HS-27A (cell line): ENCODE measurements around the gene DIMT1.

Experiments
- DNase-seq: peaks from one replicate; pipeline ENCODE4 v3.0.0-alpha.2; 2012; ENCODE audit warnings: low read depth, missing footprints

Gene DIMT1

DNA sequence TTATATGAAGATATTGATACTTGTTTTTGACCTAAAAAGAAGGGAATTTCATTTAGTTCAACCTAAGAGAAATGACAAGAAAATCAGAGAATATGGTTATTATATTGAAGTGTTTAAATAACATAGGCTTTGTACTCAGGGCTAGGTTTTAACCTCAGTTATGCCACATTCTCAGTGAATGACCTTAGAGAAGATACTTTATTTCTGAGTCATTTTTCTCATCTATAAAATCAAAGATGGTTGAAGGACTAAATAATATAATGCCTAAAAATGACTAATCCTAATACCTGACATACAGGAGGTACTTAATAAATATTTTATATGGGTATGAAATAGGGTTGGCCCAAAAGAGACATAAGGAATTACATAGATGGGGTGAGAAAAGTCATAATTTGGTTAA lies 32.3 kb downstream of the DIMT1 start:
- DNase-seq, result no peak

DNA sequence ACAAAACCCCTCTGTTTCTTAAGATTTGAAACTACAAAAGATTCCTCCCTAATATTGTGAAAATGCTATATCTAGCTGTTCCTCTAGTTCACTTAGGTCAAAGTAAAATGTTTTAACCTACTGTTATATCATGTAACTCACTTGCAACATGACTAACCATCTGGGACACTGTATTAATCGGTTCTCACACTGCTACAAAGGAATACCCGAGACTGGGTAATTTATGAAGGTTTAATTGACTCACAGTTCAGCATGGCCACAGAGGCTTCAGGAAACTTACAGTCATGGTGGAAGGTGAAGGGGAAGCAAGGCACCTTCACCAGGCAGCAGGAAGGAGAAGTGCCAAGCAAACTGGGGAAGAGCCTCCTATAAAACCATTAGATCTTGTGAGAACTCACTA lies 34.7 kb downstream of the DIMT1 start:
- DNase-seq, result no peak

GRCh38 chr5:62362701-62363100 lies 41.0 kb downstream of the DIMT1 start:
- no peak for DNase-seq

DNA sequence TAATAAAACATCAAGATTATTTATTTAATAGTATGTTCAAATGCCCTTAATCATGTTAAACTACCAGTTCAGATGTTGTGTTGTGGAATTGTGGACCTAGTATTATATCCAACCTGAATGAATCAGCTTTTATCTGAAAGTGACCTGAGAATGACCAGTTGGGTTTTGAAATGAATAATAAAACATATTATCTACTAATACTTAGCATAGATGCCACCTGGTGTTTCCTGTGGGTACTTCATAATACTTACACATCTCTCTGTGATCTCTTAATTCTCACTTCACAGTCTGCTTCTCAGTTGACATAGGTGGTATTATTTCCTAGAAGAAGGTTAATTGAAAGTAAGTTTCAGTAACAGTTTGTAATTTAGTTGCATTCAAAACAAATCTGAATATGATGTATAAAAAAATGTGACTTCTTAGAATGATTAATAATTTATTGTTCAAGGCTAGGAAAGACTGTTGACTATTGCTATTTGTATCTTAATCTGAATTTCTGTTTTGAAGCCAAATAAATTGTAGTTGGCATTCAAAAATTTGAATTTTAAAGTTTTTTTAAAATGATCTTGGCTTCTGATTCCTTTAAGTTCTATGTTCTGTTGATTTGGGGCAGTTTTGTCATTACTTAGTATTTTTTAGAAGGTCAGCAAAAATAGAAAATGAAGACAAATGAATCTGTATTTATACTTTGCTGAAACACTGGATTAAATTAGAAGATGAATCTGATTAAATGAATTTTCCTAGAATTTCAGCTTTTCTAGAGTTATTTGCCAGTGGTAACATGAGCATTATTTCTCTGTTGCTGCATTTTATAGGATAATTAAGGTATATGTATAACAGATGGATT lies 49.5 kb downstream of the DIMT1 start:
- no peak for DNase-seq

DNA sequence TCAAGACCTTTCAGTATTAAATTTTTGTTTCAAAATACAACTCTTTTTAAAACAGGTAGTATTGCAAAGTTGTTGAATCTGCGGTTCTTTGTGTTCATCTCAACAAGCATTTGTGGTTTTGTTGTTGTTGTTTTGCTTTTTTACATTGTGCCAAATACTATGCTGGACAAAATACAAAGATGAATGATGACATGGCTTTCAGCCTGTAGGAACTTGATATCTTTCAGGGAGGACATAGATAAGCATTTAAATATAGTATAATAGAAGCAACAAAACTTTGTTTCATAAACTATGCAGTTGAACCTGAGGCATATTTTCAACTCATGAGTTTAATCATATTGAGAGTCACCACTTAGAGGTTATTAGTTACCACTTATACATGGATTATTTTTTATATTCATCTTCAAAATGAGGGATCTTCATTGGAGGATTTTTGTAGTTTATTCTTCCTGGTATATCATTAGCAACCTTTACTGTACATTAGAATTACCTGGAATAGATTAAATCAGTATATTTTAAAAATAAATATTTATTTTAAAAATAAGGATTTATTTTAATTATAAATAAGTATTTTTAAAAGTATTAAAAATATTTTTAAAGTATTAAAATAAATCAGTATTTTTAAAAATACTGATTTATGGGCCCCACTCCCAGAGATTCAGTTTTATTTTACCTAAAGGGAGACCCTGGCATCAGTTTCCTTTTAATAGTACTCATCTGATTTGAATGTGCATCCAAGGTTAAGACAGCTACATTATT lies 54.8 kb downstream of the DIMT1 start:
- no peak for DNase-seq

- no peak for DNase-seq
Observed at GRCh38 chr5:62347928-62348327, 55.8 kb downstream of the DIMT1 start.

DNA sequence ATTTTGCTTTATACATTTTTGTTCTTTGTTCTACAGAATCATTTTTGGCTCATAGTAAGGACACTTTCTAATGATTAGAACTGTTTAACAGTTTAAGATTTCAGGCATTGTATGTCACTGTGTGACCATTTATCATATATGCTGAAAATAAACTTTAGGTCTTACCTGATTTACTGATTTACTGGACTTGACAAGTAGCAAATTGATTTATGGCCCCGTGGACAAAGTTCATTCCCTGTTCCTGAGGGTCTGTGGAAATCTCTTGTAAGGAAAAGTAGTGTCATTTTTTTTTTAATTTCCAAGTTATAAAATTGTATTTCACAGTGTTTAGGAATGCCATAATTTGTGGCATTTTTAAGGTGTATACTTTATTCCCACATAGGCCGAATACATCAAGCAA lies 57.0 kb downstream of the DIMT1 start:
- DNase-seq, result no peak

GRCh38 chr5:62343428-62343827 lies 60.3 kb downstream of the DIMT1 start:
- no peak for DNase-seq

DNA sequence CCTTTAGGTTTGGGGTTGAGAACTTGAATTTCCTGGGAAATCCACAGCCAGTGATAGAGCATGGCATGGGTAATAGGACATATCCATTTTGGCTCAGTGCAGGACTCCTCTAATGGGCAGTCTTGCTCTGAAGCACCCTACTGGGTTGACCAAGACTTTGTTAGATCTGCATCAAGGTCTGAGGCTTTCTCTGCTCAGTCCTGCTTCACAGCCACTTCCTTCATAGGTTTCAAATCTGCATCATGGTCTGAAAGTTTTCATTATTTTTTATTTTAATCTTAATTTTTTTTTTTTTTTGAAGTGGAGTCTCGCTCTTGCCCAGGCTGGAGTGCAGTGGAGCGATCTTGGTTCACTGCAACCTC lies 61.2 kb downstream of the DIMT1 start:
- no peak for DNase-seq

DNA sequence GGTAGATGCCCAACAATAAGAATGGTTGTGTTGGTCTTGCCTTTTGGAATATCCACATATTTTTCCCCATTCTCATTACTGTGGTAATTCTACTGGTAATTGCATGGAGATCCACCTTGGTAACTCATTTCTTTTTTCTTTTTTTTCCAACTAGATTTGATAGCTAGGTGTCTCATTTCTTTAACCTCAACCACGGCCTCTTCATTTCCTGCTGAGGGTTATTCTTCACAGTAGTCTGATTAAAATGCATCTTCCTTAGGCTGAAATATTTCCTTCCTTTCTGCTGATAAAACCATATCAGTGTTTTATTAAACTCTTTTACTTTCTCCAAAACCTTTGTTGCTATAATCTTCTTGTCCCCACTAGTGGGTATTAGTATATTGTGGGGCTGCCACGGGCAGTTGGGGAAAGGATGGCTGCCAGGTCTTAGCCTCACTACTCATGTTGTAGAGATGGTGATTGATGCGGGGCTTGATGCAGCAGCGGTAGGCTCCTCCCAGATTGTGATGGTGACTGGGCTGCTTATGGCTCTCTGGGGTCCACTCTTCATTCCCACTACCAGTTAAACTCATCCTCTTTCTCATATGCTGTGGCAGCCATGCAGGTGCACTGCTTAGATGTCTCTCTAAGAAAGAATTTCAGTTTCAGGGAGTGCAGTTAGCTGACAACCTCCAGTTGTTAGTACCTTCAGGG lies 61.8 kb downstream of the DIMT1 start:
- DNase-seq, result no peak

DNA sequence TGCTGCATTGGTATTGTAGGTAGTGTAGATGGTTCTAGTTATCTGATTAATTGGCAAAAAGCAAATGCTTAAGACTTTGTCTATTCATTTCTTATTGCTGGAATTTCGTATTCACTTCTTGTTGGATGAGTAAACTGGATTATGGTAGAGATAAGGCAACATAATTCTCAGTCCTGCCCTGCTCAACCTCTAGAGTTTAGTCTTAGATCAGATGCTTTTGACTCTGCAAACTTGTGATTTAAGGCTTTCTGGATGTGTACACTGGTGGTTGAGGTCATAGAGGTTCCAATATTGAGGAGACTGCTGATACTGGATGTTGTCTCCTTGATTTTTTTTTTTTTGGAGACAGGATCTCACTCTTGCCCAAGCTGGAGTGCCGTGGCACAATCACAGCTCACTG lies 62.7 kb downstream of the DIMT1 start:
- DNase-seq, result no peak

GRCh38 chr5:62340392-62340791 lies 63.3 kb downstream of the DIMT1 start:
- no peak for DNase-seq
